IPS-20b (cell line): Measurements from ENCODE around the gene DPY19L3.
"Not testable (repeated sequence)": the region's sequence is repeated elsewhere in the genome, so short reads cannot be mapped to it uniquely, and the experiment has no call there.

Source experiments
- H3K27ac ChIP-seq: one replicate; pipeline ENCODE4 v1.5.1; 2013; ENCODE audit warnings: low read length
- H3K27me3 ChIP-seq: 2 replicates; pipeline ENCODE4 v1.6.1; 2013; ENCODE audit warnings: mild to moderate bottlenecking, low read length, inconsistent platforms; ENCODE audit not compliant: insufficient read depth
- H3K36me3 ChIP-seq: 2 replicates; pipeline ENCODE4 v1.6.1; 2013; ENCODE audit warnings: low read depth, mild to moderate bottlenecking, inconsistent platforms, low read length, moderate library complexity; ENCODE audit not compliant: insufficient read depth
- H3K4me1 ChIP-seq: 2 replicates; pipeline ENCODE4 v1.6.1; 2013; ENCODE audit warnings: mild to moderate bottlenecking, control low read depth, inconsistent platforms, low read length, moderate library complexity; ENCODE audit not compliant: insufficient read depth
- H3K4me3 ChIP-seq: 2 replicates; pipeline ENCODE4 v1.5.1; 2013; ENCODE audit warnings: mild to moderate bottlenecking, low read length, inconsistent platforms
- H3K9ac ChIP-seq: 2 replicates; pipeline ENCODE4 v1.6.1; 2013; ENCODE audit warnings: low read depth, mild to moderate bottlenecking, inconsistent platforms, low read length, moderate library complexity
- H3K9me3 ChIP-seq: 2 replicates; pipeline ENCODE4 v1.6.1; 2013; ENCODE audit warnings: mild to moderate bottlenecking, low read depth, low read length, inconsistent platforms; ENCODE audit not compliant: insufficient read depth

DPY19L3 gene

DNA sequence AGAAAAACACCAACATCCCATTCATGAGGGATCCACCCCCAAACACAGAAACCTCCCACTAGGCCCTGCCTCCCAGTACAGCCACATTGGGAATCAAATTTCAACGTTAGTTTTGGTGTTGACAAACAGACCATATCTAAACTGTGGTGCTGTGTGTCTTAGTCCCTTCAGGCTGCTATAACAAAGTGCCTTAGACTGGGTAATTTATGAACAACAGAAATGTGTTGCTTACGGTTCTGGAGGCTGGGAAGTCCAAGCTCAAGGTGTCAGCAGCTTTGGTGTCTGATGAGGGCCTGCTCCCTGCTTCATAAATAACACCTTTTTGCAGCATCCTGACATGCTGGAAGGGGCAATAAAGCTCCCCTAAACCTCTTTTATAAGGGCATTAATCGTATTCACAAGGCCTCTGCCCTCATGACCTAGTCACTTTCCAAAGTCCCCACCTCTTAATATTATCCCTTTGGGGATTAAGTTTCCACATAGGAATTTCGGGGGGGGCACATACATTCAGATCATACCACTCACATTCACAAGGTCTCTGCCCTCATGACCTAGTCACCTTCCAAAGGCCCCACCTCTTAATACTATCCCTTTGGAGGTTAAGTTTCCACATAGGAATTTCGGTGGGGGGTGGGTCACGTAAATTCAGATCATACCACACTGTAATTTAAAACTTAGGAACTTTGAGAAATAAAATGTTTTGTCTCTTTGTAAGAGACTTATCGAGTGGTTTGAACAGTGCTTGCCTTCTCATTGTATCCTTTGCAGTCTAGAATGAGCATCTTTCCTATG is 32.6 kb upstream of the DPY19L3 start:
- Histone ChIP-seq H3K36me3 (peaks cover 63% of the 10 kb centered on the region), H3K27ac (no peak overlapping the region), H3K4me3 (no peak overlapping the region), H3K9ac (no peak overlapping the region), H3K9me3 (no peaks in the 10 kb centered on the region), H3K4me1 (no peaks in the 10 kb centered on the region), H3K27me3 (no peaks in the 10 kb centered on the region)

DNA sequence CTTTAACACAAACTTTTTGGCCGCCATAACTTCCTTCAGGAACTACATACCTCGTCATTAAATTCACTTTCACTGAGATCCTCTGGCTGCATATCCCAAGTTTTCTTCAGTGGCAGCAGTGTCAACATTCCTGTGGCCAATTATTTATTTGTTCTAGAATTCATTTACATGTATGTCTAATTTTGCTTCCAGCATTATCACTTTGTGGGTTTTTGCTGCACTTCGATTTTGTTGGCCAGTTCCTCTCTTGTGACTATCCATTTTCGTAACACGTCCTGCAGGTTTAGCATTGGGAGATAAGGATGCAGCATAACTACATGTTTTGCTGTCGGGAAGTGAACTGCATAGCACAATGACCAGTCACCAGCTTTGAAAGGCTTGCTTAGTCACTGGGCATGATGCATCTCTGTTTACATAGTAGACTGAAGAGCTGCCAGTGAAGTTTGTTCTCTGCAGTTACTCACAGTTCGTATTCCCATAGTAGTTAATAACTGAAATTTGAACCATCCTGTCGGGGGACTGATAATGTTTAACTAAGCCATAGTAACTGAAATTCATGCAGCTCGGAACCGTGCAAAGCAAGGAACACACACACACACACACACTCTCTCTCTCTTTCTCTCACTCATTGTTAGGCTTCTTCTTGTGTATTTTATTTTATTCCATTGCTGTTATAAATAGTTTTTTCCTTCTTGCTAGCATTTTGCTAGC is 31.8 kb upstream of the DPY19L3 start:
- Histone ChIP-seq H3K9me3 (no peaks in the 10 kb centered on the region), H3K4me3 (no peak overlapping the region), H3K27ac (no peak overlapping the region), H3K36me3 (peaks cover 59% of the 10 kb centered on the region), H3K4me1 (no peaks in the 10 kb centered on the region), H3K9ac (no peak overlapping the region), H3K27me3 (no peaks in the 10 kb centered on the region)

DNA sequence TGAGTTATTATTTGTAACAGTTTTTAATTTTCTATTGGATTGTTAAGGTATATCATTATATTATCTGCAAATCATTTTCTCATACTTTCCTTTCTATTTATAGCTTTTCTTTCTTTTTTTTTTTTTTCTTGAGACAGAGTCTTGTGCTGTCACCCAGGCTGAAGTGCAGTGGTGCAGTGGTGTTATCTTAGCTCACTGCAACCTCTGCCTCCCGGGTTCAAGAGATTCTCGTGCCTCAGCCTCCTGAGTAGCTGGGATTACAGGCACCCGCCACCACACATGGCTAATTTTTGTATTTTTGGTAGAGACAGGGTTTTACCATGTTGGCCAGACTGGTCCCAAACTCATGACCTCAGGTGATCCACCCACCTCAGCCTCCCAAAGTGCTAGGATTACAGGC is 31.2 kb upstream of the DPY19L3 start:
- not testable (repeated sequence) for H3K27ac ChIP-seq, H3K4me1 ChIP-seq, H3K9ac ChIP-seq, H3K9me3 ChIP-seq, H3K4me3 ChIP-seq, H3K27me3 ChIP-seq
- peaks cover 64% of the 10 kb centered on the region for H3K36me3 ChIP-seq

DNA sequence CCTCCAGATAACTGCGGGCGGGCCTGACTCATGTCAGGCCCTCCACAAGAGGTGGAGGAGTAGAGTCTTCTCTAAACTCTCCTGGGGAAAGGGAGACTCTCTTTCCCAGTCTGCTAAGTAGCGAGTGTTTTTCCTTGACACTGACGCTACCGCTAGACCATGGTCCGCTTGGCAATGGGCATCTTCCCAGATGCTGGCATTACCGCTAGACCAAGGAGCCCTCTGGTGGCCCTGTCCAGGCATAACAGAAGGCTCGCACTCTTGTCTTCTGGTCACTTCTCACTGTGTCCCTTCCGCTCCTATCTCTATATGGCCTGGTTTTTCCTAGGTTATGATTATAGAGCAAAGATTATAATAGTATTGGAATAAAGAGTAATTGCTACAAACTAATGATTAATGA is 28.5 kb upstream of the DPY19L3 start:
- peaks cover 76% of the 10 kb centered on the region for H3K36me3 ChIP-seq
- H3K27ac ChIP-seq, H3K4me1 ChIP-seq, H3K9me3 ChIP-seq, H3K4me3 ChIP-seq, H3K27me3 ChIP-seq, H3K9ac ChIP-seq: not testable (repeated sequence)

DNA sequence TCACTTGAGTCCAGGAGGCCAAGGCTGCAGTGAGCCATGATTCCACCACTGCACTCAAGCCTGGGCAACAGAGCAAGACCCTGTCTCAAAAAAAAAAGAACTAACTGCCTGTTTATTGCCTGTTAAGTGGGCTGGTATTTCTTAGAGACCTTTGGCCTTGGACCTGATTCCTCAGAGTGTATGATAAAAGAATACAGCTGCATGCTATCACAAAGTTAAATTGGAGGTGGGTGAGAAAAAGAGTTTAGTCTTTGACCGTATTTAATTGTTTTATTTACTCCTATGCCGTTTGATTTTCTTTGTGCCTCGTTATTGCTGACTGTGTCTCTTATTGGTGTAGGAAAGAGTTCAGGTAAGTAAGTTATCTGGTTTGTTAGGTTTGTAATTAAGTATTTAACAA is 25.3 kb upstream of the DPY19L3 start:
- Histone ChIP-seq H3K4me1 (no peaks in the 10 kb centered on the region), H3K4me3 (no peak overlapping the region), H3K27me3 (no peaks in the 10 kb centered on the region), H3K27ac (no peak overlapping the region), H3K9ac (no peak overlapping the region), H3K36me3 (peaks cover 80% of the 10 kb centered on the region), H3K9me3 (no peaks in the 10 kb centered on the region)

DNA sequence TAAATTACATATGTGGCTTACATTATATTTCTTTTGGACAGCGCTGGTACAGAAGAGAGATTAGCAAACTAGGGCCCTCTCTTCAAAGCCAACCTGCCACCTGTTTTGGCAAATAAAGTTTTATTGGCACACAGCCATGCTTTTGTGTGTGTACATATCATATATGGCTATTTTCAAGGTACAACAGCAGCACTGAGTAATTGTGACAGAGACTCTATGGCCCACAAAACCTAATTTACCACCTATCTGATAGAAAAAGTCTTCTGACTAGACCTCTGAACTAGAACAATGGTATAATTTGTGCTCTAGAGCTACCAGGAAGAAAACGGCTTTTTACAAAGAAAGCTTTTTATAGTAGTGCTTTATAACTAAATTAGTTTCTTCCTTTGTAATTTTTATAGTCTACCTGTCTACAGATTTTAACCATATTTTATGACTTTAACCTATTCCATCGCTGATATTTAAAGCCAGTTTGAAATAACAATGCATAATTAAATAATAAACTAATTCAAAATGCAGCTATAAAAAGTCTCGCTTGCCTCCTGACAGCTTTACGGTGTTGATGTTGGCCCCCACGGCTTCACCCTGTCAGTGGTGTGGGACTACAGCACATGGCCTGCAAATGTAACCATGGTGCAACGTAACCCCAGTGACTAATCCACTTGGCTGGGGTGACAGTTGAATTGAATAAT is 17.7 kb upstream of the DPY19L3 start:
- no peaks in the 10 kb centered on the region for H3K27me3 ChIP-seq
- H3K4me1 ChIP-seq = no peaks in the 10 kb centered on the region
- no peak overlapping the region for H3K9ac ChIP-seq
- no peak overlapping the region for H3K27ac ChIP-seq
- no peak overlapping the region for H3K4me3 ChIP-seq
- H3K9me3 ChIP-seq = no peaks in the 10 kb centered on the region
- peaks cover 22% of the 10 kb centered on the region; the same call in 1 of the 2 replicates for H3K36me3 ChIP-seq

DNA sequence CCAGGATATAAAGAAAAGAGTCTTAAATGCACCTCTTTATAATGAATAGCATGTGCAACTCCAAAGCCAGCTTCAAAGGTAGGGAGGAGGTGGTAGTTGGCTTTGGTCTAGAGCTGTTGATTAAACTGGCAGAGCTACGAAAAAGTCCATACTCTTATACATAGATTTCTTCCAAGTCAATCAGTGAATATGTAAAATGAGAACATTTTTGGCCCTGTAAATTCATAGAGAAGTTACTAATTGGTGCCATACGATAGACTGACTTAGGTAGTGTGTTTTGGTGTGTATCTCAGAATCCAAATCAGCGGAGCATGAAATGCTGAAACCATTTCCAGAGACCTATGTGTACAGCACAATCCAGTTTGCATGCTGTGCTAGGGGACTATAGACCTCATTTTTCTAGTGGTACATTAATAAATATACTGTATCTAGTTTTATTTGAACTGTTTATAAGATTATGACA is 17.1 kb upstream of the DPY19L3 start:
- Histone ChIP-seq H3K4me1 (no peaks in the 10 kb centered on the region), H3K36me3 (peaks cover 16% of the 10 kb centered on the region; the same call in 1 of the 2 replicates), H3K27ac (no peak overlapping the region), H3K27me3 (no peaks in the 10 kb centered on the region), H3K9me3 (no peaks in the 10 kb centered on the region), H3K4me3 (no peak overlapping the region), H3K9ac (no peak overlapping the region)

DNA sequence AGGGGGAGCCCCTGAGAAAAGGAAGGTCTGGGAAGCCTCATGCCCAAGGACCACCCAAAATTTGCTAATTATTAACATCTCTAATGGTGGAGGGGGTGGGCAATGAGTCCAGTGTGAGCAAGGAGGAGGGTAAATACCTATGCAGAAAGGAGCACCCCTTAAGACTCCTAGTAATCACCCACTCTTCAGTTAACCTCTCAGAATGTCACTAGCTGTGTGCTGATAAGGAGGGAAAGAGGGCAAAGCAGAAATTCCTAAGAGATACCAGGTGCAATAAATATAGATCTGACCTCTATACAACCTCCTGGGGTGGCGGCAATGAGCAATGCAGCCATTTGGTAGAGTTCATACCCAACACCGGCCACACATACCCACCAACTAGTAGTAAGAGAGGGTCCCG is 12.7 kb upstream of the DPY19L3 start:
- H3K9ac ChIP-seq = no peak overlapping the region
- no peak overlapping the region for H3K27ac ChIP-seq
- H3K27me3 ChIP-seq = no peaks in the 10 kb centered on the region
- no peak overlapping the region for H3K4me3 ChIP-seq
- 0 out of 2 replicates have a peak, but pooled peaks cover 8% of the 10 kb centered on the region for H3K36me3 ChIP-seq
- H3K9me3 ChIP-seq = no peaks in the 10 kb centered on the region
- H3K4me1 ChIP-seq = no peaks in the 10 kb centered on the region

DNA sequence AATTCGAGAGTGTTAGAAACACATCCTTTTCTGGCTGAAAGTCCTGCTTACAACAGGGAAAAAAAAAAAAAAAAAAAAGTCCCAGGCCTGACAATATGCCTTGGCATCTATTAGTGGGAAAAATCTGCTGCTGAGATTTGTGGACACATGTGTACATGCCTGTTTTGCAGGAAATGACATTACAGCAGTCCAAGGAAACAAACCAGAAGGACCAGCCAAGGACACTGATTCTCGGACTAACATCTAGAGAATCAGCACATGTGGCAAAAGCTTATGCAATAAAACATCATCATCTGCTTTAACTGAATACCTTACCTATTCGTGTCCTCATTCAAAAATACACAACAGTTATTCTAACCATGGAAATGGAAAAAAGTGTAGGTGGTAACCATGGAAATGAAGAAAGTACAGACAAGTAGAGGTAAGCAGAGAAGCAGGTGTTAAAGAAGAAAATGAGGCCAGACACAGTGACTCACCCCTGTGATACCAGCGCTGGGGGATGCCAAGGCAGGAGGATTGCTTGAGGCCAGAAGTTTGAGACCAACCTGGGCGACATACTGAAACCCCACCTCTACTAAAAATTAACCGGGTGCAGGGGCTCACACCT is 9.4 kb upstream of the DPY19L3 start:
- Histone ChIP-seq H3K27ac (no peak overlapping the region), H3K4me1 (no peaks in the 10 kb centered on the region), H3K27me3 (no peaks in the 10 kb centered on the region), H3K36me3 (0 out of 2 replicates have a peak, but pooled peaks cover 8% of the 10 kb centered on the region), H3K4me3 (no peak overlapping the region), H3K9ac (no peak overlapping the region), H3K9me3 (no peaks in the 10 kb centered on the region)

DNA sequence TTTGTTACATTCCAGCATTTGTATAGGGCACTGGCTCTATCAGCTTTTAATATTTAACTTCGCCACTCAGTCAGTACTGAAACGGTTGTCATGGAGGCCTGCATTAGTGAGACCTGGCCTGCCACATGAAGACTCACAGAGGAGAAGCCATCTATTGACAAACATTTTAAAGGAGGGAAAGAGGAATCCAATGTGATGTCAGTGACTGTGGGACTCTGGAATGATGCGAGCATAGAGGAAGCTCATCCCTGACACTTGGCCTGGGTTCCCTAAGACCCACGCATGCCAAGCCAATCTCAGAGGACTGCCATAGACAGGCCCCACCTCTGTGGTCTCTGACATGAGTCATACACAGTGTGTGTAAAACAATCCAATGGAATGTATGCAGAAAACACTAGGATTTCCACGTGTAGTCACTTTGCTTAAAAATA is 7.9 kb upstream of the DPY19L3 start:
- no peaks in the 10 kb centered on the region for H3K27me3 ChIP-seq
- H3K4me3 ChIP-seq = no peak overlapping the region
- H3K4me1 ChIP-seq = no peaks in the 10 kb centered on the region
- H3K9ac ChIP-seq = no peak overlapping the region
- 0 out of 2 replicates have a peak, but pooled peaks cover 8% of the 10 kb centered on the region for H3K36me3 ChIP-seq
- no peak overlapping the region for H3K27ac ChIP-seq
- no peaks in the 10 kb centered on the region for H3K9me3 ChIP-seq

DNA sequence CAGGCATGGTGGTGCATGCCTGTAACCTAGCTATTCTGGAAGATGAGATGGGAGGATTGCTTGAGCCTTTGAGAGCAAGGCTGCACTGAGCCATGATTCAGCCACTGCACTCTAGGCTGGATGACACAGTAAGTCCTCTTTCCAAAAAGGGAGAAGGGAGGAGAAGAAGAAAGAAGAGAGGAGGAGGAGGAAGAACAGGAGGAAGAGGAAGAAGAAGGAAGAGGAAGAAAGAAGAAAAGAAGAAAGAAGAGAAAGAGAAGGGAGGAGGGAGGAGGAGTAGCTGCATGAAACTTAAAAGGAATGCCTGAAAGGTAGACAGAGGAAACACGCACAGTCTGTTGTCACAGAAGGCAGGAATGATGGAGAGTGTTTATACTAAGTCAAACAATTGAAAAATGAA is 3.6 kb upstream of the DPY19L3 start:
- Histone ChIP-seq H3K9me3 (no peaks in the 10 kb centered on the region), H3K27me3 (no peaks in the 10 kb centered on the region), H3K36me3 (no peaks in the 10 kb centered on the region), H3K4me3 (no peak overlapping the region), H3K4me1 (peaks cover 14% of the 10 kb centered on the region; the same call in 1 of the 2 replicates), H3K27ac (no peak overlapping the region), H3K9ac (no peak overlapping the region)
